ENCODE measurements around the gene DBN1. TPM values are rescaled to one million over a fixed set of nuclear protein-coding genes. Genes with fewer than 3 reads are reported as not detected.
A peak's percentile ranks its signal among the peaks of the same experiment; 100 is the strongest.

DBN1 gene
- total and polyA plus RNA-seq, 7 experiments from 2014 or later: 0.64 to 8.8 (median 2.2) TPM

GRCh38 chr5:177431317-177432142 lies 41.9 kb downstream of the DBN1 start:
- Histone ChIP-seq H3K27me3 (ENCODE audit: control insufficient read depth in 2 of 2, insufficient read depth in 2 of 2, low read length in 2 of 2) (no peaks in the 10 kb centered on the region), H3K4me1 (ENCODE audit: control insufficient read depth in 2 of 2, insufficient read depth in 2 of 2, low read length in 2 of 2) (peaks cover 67 to 70% of the 10 kb centered on the region in 2 donors), H3K36me3 (ENCODE audit: control insufficient read depth in 2 of 3, insufficient read depth in 3 of 3, low read length in 3 of 3) (peaks cover 27 to 57% (median 27%) of the 10 kb centered on the region in 3 experiments), H3K27ac (ENCODE audit: low read depth, low read length) (peak overlapping the region; percentile 92), H3K9me3 (ENCODE audit: control insufficient read depth in 2 of 3, low read length in 3 of 3) (no peaks in the 10 kb centered on the region), H3K4me3 (ENCODE audit: low read length) (peak overlapping the region; percentile 95)
- H3K27me3 Mint-ChIP-seq: no peaks in the 10 kb centered on the region
- ATAC-seq (peak; percentile 36), DNase-seq (peak; percentile 46 to 77 (median 73))
- ChIA-PET CTCF (interaction anchor here (1.1 to 10.3 kb wide), 9 partner anchors 10 to 69 kb away, joined by 3 to 116 read pairs (median 5); partner anchors contain the start of genes F12, PFN3 and PRR7), POLR2A (interaction anchor here (0.8 to 23.7 kb wide), 9 partner anchors 9 to 76 kb away, joined by 3 to 804 read pairs (median 5); partner anchors contain the start of genes F12 and PRR7)
- H3K4me1 Mint-ChIP-seq: peaks cover 37 to 87% (median 66%) of the 10 kb centered on the region in 7 donors
- peak overlapping the region; percentile 91 to 97 (median 94) for H3K27ac Mint-ChIP-seq
- intact Hi-C loops (cut with micrococcal nuclease): loop anchor here in 1 of 2 donors (10.0 kb wide), 1 partner anchor 1193 kb away; the partner anchor contains the start of gene CLK4
- H3K9me3 Mint-ChIP-seq: no peaks in the 10 kb centered on the region
- peaks cover 0 to 43% (median 18%) of the 10 kb centered on the region in 5 donors for H3K36me3 Mint-ChIP-seq
- H3K4me3 Mint-ChIP-seq: peak overlapping the region; percentile 87 to 96 (median 94)

GRCh38 chr5:177430972-177431316 lies 42.5 kb downstream of the DBN1 start:
- Mint-ChIP-seq H3K9me3 (peaks cover 0 to 2% (median 0%) of the 10 kb centered on the region in 11 donors), H3K36me3 (peaks cover 0 to 43% (median 18%) of the 10 kb centered on the region in 5 donors), H3K27me3 (peaks cover 0 to 3% (median 0%) of the 10 kb centered on the region in 5 donors), H3K4me1 (peaks cover 37 to 84% (median 66%) of the 10 kb centered on the region in 7 donors), H3K27ac (peak overlapping the region; percentile 91 to 97 (median 94)), H3K4me3 (peak overlapping the region; percentile 87 to 96 (median 94))
- POLR2A ChIA-PET: interaction anchor here (1.5 to 23.7 kb wide), 6 partner anchors 9 to 75 kb away, joined by 4 to 804 read pairs (median 92); partner anchors contain the start of genes F12 and PRR7
- DNase-seq: no peak
- Histone ChIP-seq H3K4me3 (ENCODE audit: low read length) (peak overlapping the region; percentile 95), H3K27me3 (ENCODE audit: control insufficient read depth in 2 of 2, insufficient read depth in 2 of 2, low read length in 2 of 2) (no peaks in the 10 kb centered on the region), H3K27ac (ENCODE audit: low read depth, low read length) (peak overlapping the region; percentile 92), H3K4me1 (ENCODE audit: control insufficient read depth in 2 of 2, insufficient read depth in 2 of 2, low read length in 2 of 2) (peaks cover 66 to 67% of the 10 kb centered on the region in 2 donors), H3K9me3 (ENCODE audit: control insufficient read depth in 2 of 3, low read length in 3 of 3) (no peaks in the 10 kb centered on the region), H3K36me3 (ENCODE audit: control insufficient read depth in 2 of 3, insufficient read depth in 3 of 3, low read length in 3 of 3) (peaks cover 24 to 51% (median 24%) of the 10 kb centered on the region in 3 experiments)
- CTCF ChIA-PET: interaction anchor here (1.2 to 10.3 kb wide), 5 partner anchors 14 to 61 kb away, joined by 4 to 116 read pairs (median 37); partner anchors contain the start of genes F12, PFN3 and PRR7
- intact Hi-C loops (cut with micrococcal nuclease): loop anchor here in 1 of 2 donors (10.0 kb wide), 1 partner anchor 1194 kb away; the partner anchor contains the start of gene CLK4
- ATAC-seq: no peak

GRCh38 chr5:177430140-177430951 lies 43.1 kb downstream of the DBN1 start:
- ATAC-seq (no peak), DNase-seq (no peak)
- Histone ChIP-seq H3K36me3 (ENCODE audit: control insufficient read depth in 2 of 3, insufficient read depth in 3 of 3, low read length in 3 of 3) (peaks cover 23 to 46% (median 24%) of the 10 kb centered on the region in 3 experiments), H3K27me3 (ENCODE audit: control insufficient read depth in 2 of 2, insufficient read depth in 2 of 2, low read length in 2 of 2) (no peaks in the 10 kb centered on the region), H3K27ac (ENCODE audit: low read depth, low read length) (peak overlapping the region; percentile 92), H3K9me3 (ENCODE audit: control insufficient read depth in 2 of 3, low read length in 3 of 3) (no peaks in the 10 kb centered on the region), H3K4me1 (ENCODE audit: control insufficient read depth in 2 of 2, insufficient read depth in 2 of 2, low read length in 2 of 2) (peaks cover 65 to 72% of the 10 kb centered on the region in 2 donors), H3K4me3 (ENCODE audit: low read length) (peak overlapping the region; percentile 95)
- intact Hi-C loops (cut with micrococcal nuclease): loop anchor here in 1 of 2 donors (10.0 kb wide), 1 partner anchor 1194 kb away; the partner anchor contains the start of gene CLK4
- CTCF ChIA-PET: interaction anchor here (0.6 to 10.3 kb wide), 8 partner anchors 14 to 263 kb away, joined by 3 to 116 read pairs (median 7); partner anchors contain the start of genes F12, PFN3 and PRR7
- Mint-ChIP-seq H3K4me1 (peaks cover 39 to 83% (median 70%) of the 10 kb centered on the region in 7 donors), H3K4me3 (peak overlapping the region; percentile 87 to 96 (median 94)), H3K36me3 (peaks cover 0 to 42% (median 18%) of the 10 kb centered on the region in 5 donors), H3K27me3 (peaks cover 0 to 3% (median 0%) of the 10 kb centered on the region in 5 donors), H3K9me3 (peaks cover 0 to 2% (median 0%) of the 10 kb centered on the region in 11 donors), H3K27ac (peak overlapping the region; percentile 92 to 97 (median 94))
- POLR2A ChIA-PET: interaction anchor here (0.5 to 23.7 kb wide), 7 partner anchors 15 to 699 kb away, joined by 4 to 804 read pairs (median 5); partner anchors contain the start of genes F12 and PRR7

- ChIA-PET POLR2A (interaction anchor here (0.6 to 23.7 kb wide), 9 partner anchors 14 to 943 kb away, joined by 3 to 804 read pairs (median 7); partner anchors contain the start of genes F12, PDLIM7 and PRR7), CTCF (interaction anchor here (0.6 to 10.3 kb wide), 9 partner anchors 10 to 262 kb away, joined by 3 to 116 read pairs (median 4); partner anchors contain the start of gene PFN3)
- H3K4me3 ChIP-seq (ENCODE audit: low read length): peak overlapping the region; percentile 95
- peaks cover 18 to 36% (median 24%) of the 10 kb centered on the region in 3 experiments for H3K36me3 ChIP-seq (ENCODE audit: control insufficient read depth in 2 of 3, insufficient read depth in 3 of 3, low read length in 3 of 3)
- intact Hi-C loops (cut with micrococcal nuclease): loop anchor here (1.0 to 10.0 kb wide), 5 partner anchors 16 to 1195 kb away; partner anchors contain the start of genes CLK4 (in 1 of the 2) and RNF44 (in 1 of the 2)
- Mint-ChIP-seq H3K27ac (peak overlapping the region; percentile 92 to 97 (median 94)), H3K36me3 (peaks cover 0 to 42% (median 16%) of the 10 kb centered on the region in 5 donors), H3K27me3 (peaks cover 0 to 3% (median 0%) of the 10 kb centered on the region in 5 donors), H3K9me3 (peaks cover 0 to 2% (median 0%) of the 10 kb centered on the region in 11 donors), H3K4me3 (peak overlapping the region; percentile 87 to 96 (median 94)), H3K4me1 (peaks cover 42 to 80% (median 68%) of the 10 kb centered on the region in 7 donors)
- H3K9me3 ChIP-seq (ENCODE audit: control insufficient read depth in 2 of 3, low read length in 3 of 3): no peaks in the 10 kb centered on the region
- peaks cover 61 to 71% of the 10 kb centered on the region in 2 donors for H3K4me1 ChIP-seq (ENCODE audit: control insufficient read depth in 2 of 2, insufficient read depth in 2 of 2, low read length in 2 of 2)
- ATAC-seq (peak; percentile 52), DNase-seq (peak; percentile 50 to 90 (median 84))
- no peaks in the 10 kb centered on the region for H3K27me3 ChIP-seq (ENCODE audit: control insufficient read depth in 2 of 2, insufficient read depth in 2 of 2, low read length in 2 of 2)
- peak overlapping the region; percentile 92 for H3K27ac ChIP-seq (ENCODE audit: low read depth, low read length)
Measured at GRCh38 chr5:177429248-177430040, 44.0 kb downstream of the DBN1 start.

- intact Hi-C loops (cut with micrococcal nuclease): loop anchor here (1.0 to 5.0 kb wide), 4 partner anchors 17 to 891 kb away; partner anchors contain the start of gene RNF44 (in 1 of the 2)
- peaks cover 39 to 74% (median 61%) of the 10 kb centered on the region in 7 donors for H3K4me1 Mint-ChIP-seq
- POLR2A ChIA-PET: interaction anchor here (0.7 to 23.7 kb wide), 8 partner anchors 13 to 101 kb away, joined by 3 to 804 read pairs (median 13); partner anchors contain the start of genes F12, PDLIM7 and PRR7
- H3K4me3 Mint-ChIP-seq: peak overlapping the region; percentile 87 to 96 (median 94)
- H3K27me3 Mint-ChIP-seq: peaks cover 0 to 3% (median 0%) of the 10 kb centered on the region in 5 donors
- peaks cover 0 to 2% (median 0%) of the 10 kb centered on the region in 11 donors for H3K9me3 Mint-ChIP-seq
- H3K4me3 ChIP-seq (ENCODE audit: low read length): peak overlapping the region; percentile 95
- peaks cover 12 to 29% (median 19%) of the 10 kb centered on the region in 3 experiments for H3K36me3 ChIP-seq (ENCODE audit: control insufficient read depth in 2 of 3, insufficient read depth in 3 of 3, low read length in 3 of 3)
- H3K27ac ChIP-seq (ENCODE audit: low read depth, low read length): peak overlapping the region; percentile 92
- CTCF ChIA-PET: interaction anchor here (0.6 to 10.3 kb wide), 7 partner anchors 11 to 56 kb away, joined by 3 to 116 read pairs (median 4); partner anchors contain the start of gene PFN3
- H3K9me3 ChIP-seq (ENCODE audit: control insufficient read depth in 2 of 3, low read length in 3 of 3): no peaks in the 10 kb centered on the region
- ATAC-seq (no peak), DNase-seq (no peak)
- peak overlapping the region; percentile 92 to 97 (median 94) for H3K27ac Mint-ChIP-seq
- H3K4me1 ChIP-seq (ENCODE audit: control insufficient read depth in 2 of 2, insufficient read depth in 2 of 2, low read length in 2 of 2): peaks cover 54 to 64% of the 10 kb centered on the region in 2 donors
- H3K27me3 ChIP-seq (ENCODE audit: control insufficient read depth in 2 of 2, insufficient read depth in 2 of 2, low read length in 2 of 2): no peaks in the 10 kb centered on the region
- peaks cover 0 to 35% (median 11%) of the 10 kb centered on the region in 5 donors for H3K36me3 Mint-ChIP-seq
Measured at GRCh38 chr5:177428574-177429217, 44.7 kb downstream of the DBN1 start.

All from naive thymus-derived CD4-positive, alpha-beta T cell (primary cell).